ENCODE data around the gene PIWIL1.

DNA sequence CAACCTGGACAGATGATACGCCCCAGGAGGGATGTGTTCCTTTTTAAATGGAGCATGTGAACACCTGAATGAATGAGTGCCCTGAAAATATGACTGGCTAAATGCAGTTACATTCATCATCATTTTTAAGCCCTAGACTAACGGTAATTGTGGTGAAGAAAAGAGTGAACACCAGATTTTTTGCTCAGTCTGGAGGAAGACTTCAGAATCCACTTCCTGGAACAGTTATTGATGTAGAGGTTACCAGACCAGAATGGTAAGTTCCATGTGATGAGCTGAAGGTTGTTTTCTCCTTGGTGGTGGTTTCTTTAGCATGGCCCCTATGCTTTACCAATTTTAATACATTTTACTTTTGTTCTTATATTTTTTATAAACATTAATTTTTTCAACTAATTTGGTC, 29.3 kb downstream of the PIWIL1 start:
- no peak for TF ChIP-seq EZH2 (IDR thresholded peaks at IDR 0.05; ENCODE audit: borderline replicate concordance, low read length)
- TF ChIP-seq, protein P1, sequence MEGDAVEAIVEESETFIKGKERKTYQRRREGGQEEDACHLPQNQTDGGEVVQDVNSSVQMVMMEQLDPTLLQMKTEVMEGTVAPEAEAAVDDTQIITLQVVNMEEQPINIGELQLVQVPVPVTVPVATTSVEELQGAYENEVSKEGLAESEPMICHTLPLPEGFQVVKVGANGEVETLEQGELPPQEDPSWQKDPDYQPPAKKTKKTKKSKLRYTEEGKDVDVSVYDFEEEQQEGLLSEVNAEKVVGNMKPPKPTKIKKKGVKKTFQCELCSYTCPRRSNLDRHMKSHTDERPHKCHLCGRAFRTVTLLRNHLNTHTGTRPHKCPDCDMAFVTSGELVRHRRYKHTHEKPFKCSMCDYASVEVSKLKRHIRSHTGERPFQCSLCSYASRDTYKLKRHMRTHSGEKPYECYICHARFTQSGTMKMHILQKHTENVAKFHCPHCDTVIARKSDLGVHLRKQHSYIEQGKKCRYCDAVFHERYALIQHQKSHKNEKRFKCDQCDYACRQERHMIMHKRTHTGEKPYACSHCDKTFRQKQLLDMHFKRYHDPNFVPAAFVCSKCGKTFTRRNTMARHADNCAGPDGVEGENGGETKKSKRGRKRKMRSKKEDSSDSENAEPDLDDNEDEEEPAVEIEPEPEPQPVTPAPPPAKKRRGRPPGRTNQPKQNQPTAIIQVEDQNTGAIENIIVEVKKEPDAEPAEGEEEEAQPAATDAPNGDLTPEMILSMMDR (conservative IDR thresholded peaks at IDR 0.05 in 1 of 2, IDR thresholded peaks at IDR 0.05 in 1 of 2; ENCODE audit: extremely low read depth in 1 of 2, insufficient read depth in 1 of 2, low read depth in 1 of 2, low read length in 2 of 2) = no peak
